Thymus (tissue), 11 donors: ENCODE measurements around the gene CNKSR3. TPM values are rescaled to one million over a fixed set of nuclear protein-coding genes. Genes with fewer than 3 reads are reported as not detected.

Source experiments
- DNase-seq, 9 donors: peaks; one replicate each; pipeline ENCODE4 v3.0.0-alpha.2; 2013; ENCODE audit warnings: low spot score in 9 of 9, low read depth in 6 of 9, missing footprints in 1 of 9
- H3K27ac ChIP-seq, 2 donors: one replicate each; pipeline ENCODE4 v1.5.1; 2013; ENCODE audit warnings: control low read depth in 1 of 2, low read depth in 1 of 2, low read length in 1 of 2, mild to moderate bottlenecking in 1 of 2, moderate library complexity in 1 of 2
- H3K27me3 ChIP-seq, 2 donors: one replicate each; pipeline ENCODE4 v1.5.1; 2013; ENCODE audit warnings: low read length in 1 of 2; ENCODE audit not compliant: control insufficient read depth in 2 of 2, insufficient read depth in 1 of 2
- H3K36me3 ChIP-seq, 2 donors: one replicate each; pipeline ENCODE4 v1.5.1; 2013; ENCODE audit warnings: low read length in 1 of 2, mild to moderate bottlenecking in 1 of 2, moderate library complexity in 1 of 2; ENCODE audit not compliant: control insufficient read depth in 2 of 2, insufficient read depth in 2 of 2
- H3K4me1 ChIP-seq, 2 donors: one replicate each; pipeline ENCODE4 v1.5.1; 2013; ENCODE audit warnings: low read length in 2 of 2; ENCODE audit not compliant: control insufficient read depth in 2 of 2, insufficient read depth in 2 of 2
- H3K4me3 ChIP-seq, 2 donors: one replicate each; pipeline ENCODE4 v1.5.1; 2013; ENCODE audit warnings: low read length in 2 of 2, control low read depth in 1 of 2, mild to moderate bottlenecking in 1 of 2
- H3K9me3 ChIP-seq, 2 donors: one replicate each; pipeline ENCODE4 v1.5.1; 2013; ENCODE audit warnings: low read length in 1 of 2, mild to moderate bottlenecking in 1 of 2; ENCODE audit not compliant: control insufficient read depth in 2 of 2, insufficient read depth in 1 of 2
- WGBS: extraction: QIAGEN DNeasy Blood & Tissue Kit; methylation state at CpG from one replicate; pipeline ENCODE4 v1.1.7; 2013; 5-methylcytosine and 5-hydroxymethylcytosine counted together
- polyA plus RNA-seq: library from polyadenylated mRNA; stranded (reverse); fragments of 200-250 nt; gene quantifications from one replicate; pipeline ENCODE4 v1.2.3, GENCODE V29; 2013
- total RNA-seq: library from RNA; stranded (reverse); fragments of 120-200 nt; gene quantifications from one replicate; pipeline ENCODE4 v1.2.4, GENCODE V29; 2013
- donor health status: healthy.

CNKSR3 gene
- total and polyA plus RNA-seq, 2 donors: 5.4 to 8.2 TPM

GRCh38 chr6:154500769-154501577 lies 9.5 kb downstream of the CNKSR3 start:
- Histone ChIP-seq H3K4me3 (no peak overlapping the region), H3K27ac (no peak overlapping the region), H3K36me3 (no peaks in the 10 kb centered on the region), H3K4me1 (no peaks in the 10 kb centered on the region), H3K27me3 (no peaks in the 10 kb centered on the region), H3K9me3 (peaks cover 0 to 3% of the 10 kb centered on the region in 2 donors)
- no peak for DNase-seq
- WGBS: 76% methylated on average over 9 of the region's 9 CpGs

- DNase-seq: no peak
- no peak overlapping the region for H3K4me3 ChIP-seq
- H3K4me1 ChIP-seq: no peaks in the 10 kb centered on the region
- no peak overlapping the region for H3K27ac ChIP-seq
- H3K9me3 ChIP-seq: peaks cover 0 to 3% of the 10 kb centered on the region in 2 donors
- 76% methylated on average over 4 of the region's 4 CpGs for WGBS
- H3K36me3 ChIP-seq: no peaks in the 10 kb centered on the region
- no peaks in the 10 kb centered on the region for H3K27me3 ChIP-seq
These were observed 10.5 kb downstream of the CNKSR3 start for GRCh38 chr6:154499855-154500589.

DNA sequence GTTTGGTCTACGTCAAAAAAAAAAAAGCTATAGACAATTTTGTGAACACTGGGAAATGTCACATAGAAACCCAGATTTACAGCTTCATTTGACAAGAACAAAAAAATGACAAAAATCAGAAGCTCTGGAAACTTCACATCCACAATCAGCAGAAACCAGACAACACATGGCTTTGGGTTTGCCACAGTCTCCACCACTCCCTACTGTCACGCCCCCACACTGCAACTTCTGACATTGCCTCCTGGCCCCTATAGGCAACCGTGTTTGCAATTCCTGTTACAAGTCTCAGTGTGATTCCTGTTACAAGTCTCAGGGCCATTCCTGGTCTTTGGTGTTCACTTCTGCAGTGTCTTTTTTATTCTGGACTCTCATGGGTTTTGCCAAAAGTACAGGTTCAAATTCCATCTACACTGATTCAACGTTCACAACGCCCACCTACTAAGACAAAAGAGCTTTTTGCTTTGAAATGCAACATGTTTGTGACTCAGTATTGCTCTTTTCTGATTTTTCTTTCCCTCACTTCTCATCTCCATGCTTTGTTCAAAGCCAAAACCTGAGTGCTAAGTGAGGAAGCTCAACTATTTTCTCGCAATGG lies 12.0 kb downstream of the CNKSR3 start:
- 87% methylated on average over 6 of the region's 6 CpGs for WGBS
- no peak overlapping the region for H3K27ac ChIP-seq
- no peaks in the 10 kb centered on the region for H3K4me1 ChIP-seq
- H3K9me3 ChIP-seq: peaks cover 0 to 3% of the 10 kb centered on the region in 2 donors
- DNase-seq: no peak
- no peak overlapping the region for H3K4me3 ChIP-seq
- H3K36me3 ChIP-seq: no peaks in the 10 kb centered on the region
- H3K27me3 ChIP-seq: no peaks in the 10 kb centered on the region

- no peaks in the 10 kb centered on the region for H3K36me3 ChIP-seq
- no peak overlapping the region for H3K27ac ChIP-seq
- no peak overlapping the region for H3K4me3 ChIP-seq
- H3K9me3 ChIP-seq: peaks cover 0 to 3% of the 10 kb centered on the region in 2 donors
- no peaks in the 10 kb centered on the region for H3K27me3 ChIP-seq
- H3K4me1 ChIP-seq: no peaks in the 10 kb centered on the region
- no peak for DNase-seq
- 92% methylated on average over 16 of the region's 16 CpGs for WGBS
These were observed 13.5 kb downstream of the CNKSR3 start for GRCh38 chr6:154496793-154497517.

DNA sequence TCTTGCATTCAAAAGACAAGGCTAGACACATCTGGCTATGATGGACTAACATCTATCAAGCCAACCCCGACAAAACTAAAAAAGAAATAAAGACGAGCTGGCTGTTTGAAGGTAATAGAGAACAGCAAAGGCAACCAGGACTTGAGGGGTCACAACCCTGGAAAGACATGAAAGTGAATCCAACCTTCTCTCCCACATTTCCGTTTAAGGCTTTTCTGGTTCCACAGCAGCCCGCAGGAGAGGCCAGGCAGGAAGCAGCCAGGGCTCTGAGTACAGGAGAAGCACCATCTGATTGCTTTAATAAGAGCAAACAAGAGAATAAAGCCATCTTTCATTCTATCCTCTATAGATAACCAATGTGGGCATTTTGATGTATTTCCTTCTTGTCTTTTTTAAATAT lies 14.3 kb downstream of the CNKSR3 start:
- Histone ChIP-seq H3K9me3 (peaks cover 0 to 3% of the 10 kb centered on the region in 2 donors), H3K27me3 (no peaks in the 10 kb centered on the region), H3K27ac (no peak overlapping the region), H3K4me3 (no peak overlapping the region), H3K4me1 (no peaks in the 10 kb centered on the region), H3K36me3 (no peaks in the 10 kb centered on the region)
- no peak for DNase-seq
- 83% methylated on average over 4 of the region's 4 CpGs for WGBS

- Histone ChIP-seq H3K4me3 (no peak overlapping the region), H3K27ac (no peak overlapping the region), H3K9me3 (peaks cover 0 to 3% of the 10 kb centered on the region in 2 donors), H3K4me1 (no peaks in the 10 kb centered on the region), H3K27me3 (no peaks in the 10 kb centered on the region), H3K36me3 (no peaks in the 10 kb centered on the region)
- DNase-seq: no peak
- WGBS: 88% methylated on average over 5 of the region's 5 CpGs
These were observed 15.7 kb downstream of the CNKSR3 start for GRCh38 chr6:154494592-154495311.

DNA sequence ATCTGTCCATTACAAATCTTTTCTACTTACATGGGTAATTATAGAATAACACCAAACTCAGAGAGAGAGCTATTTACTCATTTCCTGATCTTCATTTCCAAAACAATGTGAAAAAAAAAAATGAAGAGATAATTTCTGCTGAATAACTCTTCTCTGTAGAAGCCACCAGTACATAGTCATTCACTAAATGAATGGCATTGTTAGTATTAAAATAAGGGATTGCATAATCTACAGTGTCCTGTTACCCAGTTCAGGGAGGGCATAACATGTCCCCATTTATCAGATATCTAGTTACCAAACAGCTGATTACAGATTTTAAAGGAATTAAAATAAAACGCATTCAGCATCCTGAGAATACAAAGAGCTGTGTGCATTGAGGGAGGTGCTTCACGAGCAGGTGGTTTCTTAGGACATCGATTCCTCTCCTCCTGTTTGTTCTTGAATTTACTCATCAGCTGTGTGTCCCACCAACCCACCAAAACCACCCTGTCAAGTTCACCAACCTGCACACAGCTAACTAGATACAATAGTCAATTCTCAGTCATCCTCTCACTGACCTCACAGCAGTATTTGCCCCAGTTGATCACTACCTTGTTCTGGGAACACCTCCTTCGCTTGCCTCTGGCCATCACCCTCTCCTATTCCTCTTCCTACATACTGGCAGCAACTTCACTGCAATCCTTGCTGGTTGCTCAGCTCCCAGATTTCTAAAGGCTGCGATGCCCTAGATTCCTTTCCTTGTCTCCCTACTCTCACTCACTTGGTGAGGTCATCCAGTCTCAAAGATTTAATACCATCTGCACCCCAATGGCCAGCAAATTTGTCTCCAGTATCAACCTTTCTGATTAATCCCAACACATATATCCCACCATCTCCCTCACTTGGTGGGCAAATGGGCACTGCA lies 18.7 kb downstream of the CNKSR3 start:
- Histone ChIP-seq H3K4me1 (no peaks in the 10 kb centered on the region), H3K9me3 (no peaks in the 10 kb centered on the region), H3K36me3 (no peaks in the 10 kb centered on the region), H3K4me3 (no peak overlapping the region), H3K27me3 (no peaks in the 10 kb centered on the region), H3K27ac (no peak overlapping the region)
- DNase-seq: no peak
- 96% methylated on average over 5 of the region's 5 CpGs for WGBS

- Histone ChIP-seq H3K36me3 (no peaks in the 10 kb centered on the region), H3K27me3 (no peaks in the 10 kb centered on the region), H3K4me1 (no peaks in the 10 kb centered on the region), H3K27ac (no peak overlapping the region), H3K4me3 (no peak overlapping the region), H3K9me3 (no peaks in the 10 kb centered on the region)
- 95% methylated on average over 5 of the region's 5 CpGs for WGBS
- DNase-seq: no peak
These were observed 20.7 kb downstream of the CNKSR3 start for GRCh38 chr6:154489822-154490221.
